HG03432 (cell line): ENCODE results near the gene HMX1.

ENCODE experiments used
- ATAC-seq: cut with Tn5 transposase; IDR thresholded peaks from one replicate; pipeline ENCODE4 v1.9.1; 2021; ENCODE audit warnings: mild to moderate bottlenecking, moderate library complexity; ENCODE audit not compliant: unreplicated experiment

The HMX1 gene

DNA sequence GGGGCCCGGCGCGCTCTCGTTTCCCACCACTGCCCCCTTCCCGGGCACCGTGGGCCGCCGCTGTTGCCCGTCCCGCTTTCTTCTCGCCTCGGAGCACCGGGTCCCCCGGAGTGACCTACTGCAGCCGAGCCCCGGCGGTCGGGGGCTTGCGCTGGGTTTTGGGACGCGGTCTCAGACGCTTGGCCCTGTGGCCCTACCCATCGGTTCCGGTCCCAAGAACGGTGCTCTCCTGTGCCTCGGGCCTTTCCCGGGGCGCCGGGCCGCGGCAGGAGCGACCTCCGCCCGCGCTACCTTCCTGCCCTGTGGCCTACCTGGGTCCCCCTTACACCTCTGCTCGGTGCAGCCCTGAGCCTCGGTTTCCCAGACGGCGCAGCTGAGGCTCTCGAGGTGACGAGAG, 21.6 kb upstream of the HMX1 start:
- no peak for ATAC-seq

GRCh38 chr4:8892556-8893226, 21.1 kb upstream of the HMX1 start:
- no peak for ATAC-seq

- no peak for ATAC-seq
Observed at GRCh38 chr4:8891646-8892555, 20.3 kb upstream of the HMX1 start.

- no peak for ATAC-seq
Observed at GRCh38 chr4:8891255-8891645, 19.6 kb upstream of the HMX1 start.

DNA sequence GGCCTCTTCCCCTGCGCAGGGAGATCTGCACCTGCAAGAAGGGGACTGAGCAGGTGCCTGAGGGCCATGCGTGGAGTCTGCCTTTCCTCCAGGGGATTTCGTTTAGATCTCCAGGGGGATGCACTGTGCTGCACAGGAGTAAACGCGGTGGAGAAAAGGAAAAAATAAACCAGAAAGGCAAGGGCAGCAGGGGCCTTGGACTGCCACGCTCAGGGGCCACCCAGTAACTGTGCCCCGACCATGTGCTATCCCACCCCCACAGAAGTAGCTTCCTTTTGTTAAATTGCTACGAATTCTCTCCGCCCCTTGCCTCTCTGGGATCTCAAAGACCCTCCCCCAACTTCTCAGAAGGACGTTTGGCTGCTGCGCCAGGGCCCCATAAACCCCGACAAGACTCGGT, 17.2 kb upstream of the HMX1 start:
- no peak for ATAC-seq

GRCh38 chr4:8886612-8887406, 15.2 kb upstream of the HMX1 start:
- ATAC-seq: no peak

DNA sequence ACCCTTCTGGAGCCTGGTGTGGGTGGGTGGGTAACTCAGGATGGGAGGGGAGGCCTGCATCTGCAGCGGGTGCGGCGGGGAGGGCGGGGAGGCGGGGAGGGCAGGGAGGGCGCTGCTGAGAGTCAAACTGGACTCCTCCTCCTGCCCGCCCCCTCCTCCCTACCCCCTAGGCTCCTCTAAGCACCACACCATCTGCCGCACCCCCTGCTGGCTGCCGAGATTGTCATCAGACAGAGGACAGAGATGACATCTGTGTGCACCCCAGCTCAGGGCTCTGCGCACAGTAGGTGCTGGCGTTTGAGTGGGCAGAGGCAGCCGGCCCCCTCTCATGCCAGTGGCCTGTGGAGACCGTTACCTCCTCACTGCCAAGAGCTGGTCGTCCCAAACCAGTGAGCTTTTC, 10.6 kb upstream of the HMX1 start:
- no peak for ATAC-seq

GRCh38 chr4:8880851-8881250, 9.2 kb upstream of the HMX1 start:
- ATAC-seq: no peak

DNA sequence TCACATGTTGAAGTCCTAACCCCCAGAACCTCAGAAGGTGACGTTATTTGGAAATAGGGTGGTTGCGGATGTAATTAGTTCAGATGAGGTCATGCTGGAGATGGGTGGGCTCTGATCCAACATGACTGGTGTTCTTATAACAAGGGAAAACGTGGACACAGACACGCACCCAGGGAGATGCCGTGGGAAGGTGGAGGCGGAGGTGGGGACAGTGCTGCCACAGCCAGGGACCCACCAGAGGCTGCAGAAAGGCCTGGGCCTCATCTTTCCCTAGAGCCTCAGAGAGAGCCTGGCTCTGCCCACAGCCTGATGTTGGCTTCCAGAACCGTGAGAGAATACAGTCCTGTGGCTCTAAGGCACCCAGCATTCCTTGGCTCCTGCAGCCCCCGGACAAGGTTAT, 7.9 kb upstream of the HMX1 start:
- no peak for ATAC-seq

DNA sequence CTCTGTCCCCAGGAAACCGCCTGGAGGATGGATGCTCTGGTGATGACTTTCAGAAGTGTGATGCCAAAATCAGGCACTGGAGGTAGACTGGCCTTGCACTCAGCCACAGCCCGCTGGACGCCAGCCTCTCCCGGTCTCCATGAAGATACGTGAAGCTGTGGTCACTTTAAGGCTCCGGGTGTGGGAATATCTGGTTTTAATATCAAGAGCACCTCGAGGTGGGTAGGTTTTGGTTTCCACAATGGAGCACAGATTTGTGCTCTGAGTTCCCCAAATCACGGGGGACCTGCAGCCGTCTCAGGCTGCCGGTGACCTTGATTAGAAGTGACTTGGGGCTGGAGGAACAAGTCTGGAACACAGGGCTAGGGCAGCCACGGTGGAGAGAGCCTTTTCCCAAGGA, 6.8 kb upstream of the HMX1 start:
- no peak for ATAC-seq

DNA sequence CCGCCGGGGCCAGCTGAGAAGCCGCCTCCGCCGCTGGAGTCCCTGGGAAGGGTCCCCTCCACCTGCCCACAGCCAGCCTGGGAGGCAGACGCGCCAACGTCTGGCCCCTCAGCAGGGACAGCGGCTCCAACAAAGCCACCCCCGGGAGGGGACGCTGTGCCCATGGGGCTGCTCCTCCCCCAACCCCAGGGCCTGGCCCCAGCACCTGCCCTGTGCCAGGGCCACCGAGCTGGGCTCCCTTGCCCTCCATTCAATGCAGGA, 6.1 kb upstream of the HMX1 start:
- no peak for ATAC-seq

GRCh38 chr4:8876982-8877779, 5.5 kb upstream of the HMX1 start:
- no peak for ATAC-seq

GRCh38 chr4:8874896-8875680, 3.4 kb upstream of the HMX1 start:
- no peak for ATAC-seq

- no peak for ATAC-seq
Observed at GRCh38 chr4:8874003-8874895, 2.6 kb upstream of the HMX1 start.

- no peak for ATAC-seq
Observed at GRCh38 chr4:8872402-8873291, 1.0 kb upstream of the HMX1 start.

DNA sequence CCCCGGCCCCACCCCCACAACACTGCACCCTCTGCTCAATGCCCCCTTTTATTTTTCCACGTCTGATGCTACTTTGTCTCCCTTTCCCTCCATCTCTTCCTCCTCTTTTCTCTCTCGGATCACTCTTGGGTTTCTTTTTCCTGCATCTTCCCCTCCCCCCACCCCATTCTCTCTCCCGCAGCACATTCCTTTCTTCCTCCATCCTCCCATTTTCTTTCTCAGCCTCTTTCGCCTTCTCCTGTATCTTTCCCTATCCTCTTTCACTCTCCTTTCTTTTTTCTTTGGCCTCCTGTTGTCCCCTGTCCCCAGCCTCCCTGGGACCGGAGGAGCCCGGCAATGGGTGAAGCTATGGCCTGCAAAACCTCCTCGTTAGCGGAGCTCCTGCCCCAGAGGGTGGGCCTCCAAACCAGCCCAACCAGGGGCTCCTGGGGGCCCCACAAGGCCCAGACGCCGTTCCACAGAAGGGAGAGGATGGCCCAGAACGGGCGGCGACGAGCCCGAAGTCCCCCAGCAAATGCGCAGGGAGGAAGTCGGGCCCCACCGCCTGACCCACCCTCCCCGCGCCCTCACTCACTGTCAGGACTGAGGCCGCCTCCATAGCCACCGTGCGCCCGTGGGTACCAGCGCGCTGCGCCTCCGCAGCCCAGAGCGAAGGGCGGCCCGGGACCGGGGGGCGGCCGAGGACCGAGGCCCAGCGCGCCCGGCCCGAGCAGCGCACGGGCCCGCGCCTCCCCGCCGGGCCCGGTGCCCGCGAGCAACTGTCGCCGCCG, 807 bp downstream of the HMX1 start:
- no peak for ATAC-seq

GRCh38 chr4:8869898-8870646, 1.6 kb downstream of the HMX1 start:
- no peak for ATAC-seq
